HS-27A (cell line): ENCODE data around the gene WDR37.
"Not testable (repeated sequence)": the region's sequence is repeated elsewhere in the genome, so short reads cannot be mapped to it uniquely, and the experiment has no call there.

Experiments used
- DNase-seq: peaks from one replicate; pipeline ENCODE4 v3.0.0-alpha.2; 2012; ENCODE audit warnings: low read depth, missing footprints

WDR37 gene

GRCh38 chr10:1041514-1041913 is 14.7 kb upstream of the WDR37 start:
- DNase-seq: no peak

- DNase-seq: no peak
Measured at GRCh38 chr10:1043532-1043995, 12.6 kb upstream of the WDR37 start.

- no peak for DNase-seq
Measured at GRCh38 chr10:1044146-1044545, 12.0 kb upstream of the WDR37 start.

GRCh38 chr10:1044964-1045363 is 11.2 kb upstream of the WDR37 start:
- no peak for DNase-seq

- no peak for DNase-seq
Measured at GRCh38 chr10:1045415-1045814, 10.8 kb upstream of the WDR37 start.

- no peak for DNase-seq
Measured at GRCh38 chr10:1047937-1048336, 8.2 kb upstream of the WDR37 start.

- no peak for DNase-seq
Measured at GRCh38 chr10:1048349-1048731, 7.8 kb upstream of the WDR37 start.

GRCh38 chr10:1048732-1049424 is 7.3 kb upstream of the WDR37 start, which contains the start of gene IDI1:
TSS of gene IDI1 (minus strand) at chr10:1049119. CDS start at chr10:1049003, 116 bp downstream.
- peak; percentile 81 for DNase-seq

GRCh38 chr10:1049425-1049958 is 6.7 kb upstream of the WDR37 start:
- DNase-seq: no peak

GRCh38 chr10:1050145-1050544 is 6.0 kb upstream of the WDR37 start:
- DNase-seq: no peak

GRCh38 chr10:1050554-1050953 is 5.6 kb upstream of the WDR37 start:
- no peak for DNase-seq

- no peak for DNase-seq
Measured at GRCh38 chr10:1054684-1055083, 1.5 kb upstream of the WDR37 start.

- DNase-seq: no peak
Measured at GRCh38 chr10:1057106-1057657, 997 bp downstream of the WDR37 start.

- no peak for DNase-seq
Measured at GRCh38 chr10:1058017-1058416, 1.8 kb downstream of the WDR37 start.

- DNase-seq: no peak
Measured at GRCh38 chr10:1059902-1060301, 3.7 kb downstream of the WDR37 start.

- peak; percentile 62 for DNase-seq
Measured at GRCh38 chr10:1061930-1062774, 6.0 kb downstream of the WDR37 start.

- no peak for DNase-seq
Measured at GRCh38 chr10:1063232-1063865, 7.2 kb downstream of the WDR37 start.

- DNase-seq: no peak
Measured at GRCh38 chr10:1064964-1065247, 8.7 kb downstream of the WDR37 start.

- not testable (repeated sequence) for DNase-seq
Measured at GRCh38 chr10:1066734-1067133, 10.5 kb downstream of the WDR37 start.

GRCh38 chr10:1068380-1069361 is 12.5 kb downstream of the WDR37 start:
- DNase-seq: no peak

- DNase-seq: no peak
Measured at GRCh38 chr10:1070919-1071318, 14.7 kb downstream of the WDR37 start.
